ENCODE results near the gene ZNF800.

- TF ChIP-seq POLR2AphosphoS5 (IDR thresholded peaks at IDR 0.05), result no peak
- TF ChIP-seq, protein P1, sequence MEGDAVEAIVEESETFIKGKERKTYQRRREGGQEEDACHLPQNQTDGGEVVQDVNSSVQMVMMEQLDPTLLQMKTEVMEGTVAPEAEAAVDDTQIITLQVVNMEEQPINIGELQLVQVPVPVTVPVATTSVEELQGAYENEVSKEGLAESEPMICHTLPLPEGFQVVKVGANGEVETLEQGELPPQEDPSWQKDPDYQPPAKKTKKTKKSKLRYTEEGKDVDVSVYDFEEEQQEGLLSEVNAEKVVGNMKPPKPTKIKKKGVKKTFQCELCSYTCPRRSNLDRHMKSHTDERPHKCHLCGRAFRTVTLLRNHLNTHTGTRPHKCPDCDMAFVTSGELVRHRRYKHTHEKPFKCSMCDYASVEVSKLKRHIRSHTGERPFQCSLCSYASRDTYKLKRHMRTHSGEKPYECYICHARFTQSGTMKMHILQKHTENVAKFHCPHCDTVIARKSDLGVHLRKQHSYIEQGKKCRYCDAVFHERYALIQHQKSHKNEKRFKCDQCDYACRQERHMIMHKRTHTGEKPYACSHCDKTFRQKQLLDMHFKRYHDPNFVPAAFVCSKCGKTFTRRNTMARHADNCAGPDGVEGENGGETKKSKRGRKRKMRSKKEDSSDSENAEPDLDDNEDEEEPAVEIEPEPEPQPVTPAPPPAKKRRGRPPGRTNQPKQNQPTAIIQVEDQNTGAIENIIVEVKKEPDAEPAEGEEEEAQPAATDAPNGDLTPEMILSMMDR (IDR thresholded peaks at IDR 0.05), result no peak
- TF ChIP-seq POLR2A (IDR thresholded peaks at IDR 0.05), result no peak
- TF ChIP-seq EP300 (IDR thresholded peaks at IDR 0.05), result no peak
These were observed 25.8 kb downstream of the ZNF800 start for GRCh38 chr7:127366680-127367079.
